ENCODE measurements around the gene SFTPD. TPM values are rescaled to one million over a fixed set of nuclear protein-coding genes. Genes with fewer than 3 reads are reported as not detected.

SFTPD gene
- total and polyA plus RNA-seq, 2 of the 13 experiments (the other 11 are each of a cell fraction or from before 2014, with no cell fraction given), result not detected

- Histone ChIP-seq H3K4me3 (replicated peaks in 1 of 3; ENCODE audit: insufficient read depth in 1 of 3, low read depth in 2 of 3, low read length in 3 of 3) (no peak overlapping the region), H3K36me3 (replicated peaks in 1 of 2; ENCODE audit: control insufficient read depth in 1 of 2, insufficient read depth in 2 of 2, low read length in 2 of 2) (no peaks in the 10 kb centered on the region), H3K4me2 (ENCODE audit: low read depth, low read length) (no peak overlapping the region), H3K9me3 (ENCODE audit: low read length) (no peaks in the 10 kb centered on the region), H4K20me1 (ENCODE audit: insufficient read depth, low read length) (no peaks in the 10 kb centered on the region), H3K4me1 (ENCODE audit: insufficient read depth, low read length) (peaks cover 51% of the 10 kb centered on the region), H3K9ac (ENCODE audit: insufficient read depth, low read depth, low read length) (no peak overlapping the region), H3K27me3 (ENCODE audit: control insufficient read depth in 1 of 2, insufficient read depth in 2 of 2, low read length in 2 of 2) (peaks cover 2 to 28% of the 10 kb centered on the region in 2 experiments; a peak in 3 of 5 replicates), H3K27ac (ENCODE audit: extremely low read length, insufficient read depth, low read length) (no peak overlapping the region), H3K79me2 (ENCODE audit: insufficient read depth, low read length) (no peaks in the 10 kb centered on the region), H2AFZ (ENCODE audit: low read length) (no peak overlapping the region)
- FAIRE-seq (no peak), DNase-seq (ENCODE audit: low spot score) (no peak), ATAC-seq (no peak)
- no peak for TF ChIP-seq GLMP (CRISPR knock-in tag; IDR thresholded peaks at IDR 0.05; ENCODE audit: borderline replicate concordance)
- TF ChIP-seq, protein P1, sequence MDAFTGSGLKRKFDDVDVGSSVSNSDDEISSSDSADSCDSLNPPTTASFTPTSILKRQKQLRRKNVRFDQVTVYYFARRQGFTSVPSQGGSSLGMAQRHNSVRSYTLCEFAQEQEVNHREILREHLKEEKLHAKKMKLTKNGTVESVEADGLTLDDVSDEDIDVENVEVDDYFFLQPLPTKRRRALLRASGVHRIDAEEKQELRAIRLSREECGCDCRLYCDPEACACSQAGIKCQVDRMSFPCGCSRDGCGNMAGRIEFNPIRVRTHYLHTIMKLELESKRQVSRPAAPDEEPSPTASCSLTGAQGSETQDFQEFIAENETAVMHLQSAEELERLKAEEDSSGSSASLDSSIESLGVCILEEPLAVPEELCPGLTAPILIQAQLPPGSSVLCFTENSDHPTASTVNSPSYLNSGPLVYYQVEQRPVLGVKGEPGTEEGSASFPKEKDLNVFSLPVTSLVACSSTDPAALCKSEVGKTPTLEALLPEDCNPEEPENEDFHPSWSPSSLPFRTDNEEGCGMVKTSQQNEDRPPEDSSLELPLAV (CRISPR knock-in tag; conservative IDR thresholded peaks at IDR 0.05; ENCODE audit: low read depth), result no peak
- no peak for TF ChIP-seq ZNF7 (CRISPR knock-in tag; IDR thresholded peaks at IDR 0.05)
- TF ChIP-seq ZNF577 (CRISPR knock-in tag; IDR thresholded peaks at IDR 0.05; ENCODE audit: borderline replicate concordance, low read depth), result no peak
- WGBS (ENCODE audit: low lambda C conversion rate), result 0% methylated on average over 2 of the region's 2 CpGs
- in situ Hi-C loops (cut with HindIII; ENCODE audit: extremely low pct_ligation_motif_present, low pct_unique_long_range_greater_than_20kb) (loop anchor here (25.0 kb wide), 1 partner anchor 368 kb away; the partner anchor contains the start of gene SFTPA2), intact Hi-C loops (cut with micrococcal nuclease; ENCODE audit: unreplicated experiment) (no loop called here)
- POLR2A ChIA-PET, result no interaction called here
- BruUV-seq (replicated peaks), result no TSS peak
- CTCF ChIA-PET (ENCODE audit: low intra/inter-chr PET ratio, low total read pairs), result no interaction called here
These were observed 18.2 kb downstream of the SFTPD start for GRCh38 chr10:79930751-79931150.

- WGBS (ENCODE audit: low lambda C conversion rate), result 20% methylated on average over 4 of the region's 4 CpGs
- peaks cover 51% of the 10 kb centered on the region for H3K4me1 ChIP-seq (ENCODE audit: insufficient read depth, low read length)
- ATAC-seq (no peak), FAIRE-seq (no peak), DNase-seq (ENCODE audit: low spot score) (no peak)
- POLR2A ChIA-PET, result no interaction called here
- intact Hi-C loops (cut with micrococcal nuclease; ENCODE audit: unreplicated experiment), result no loop called here
- H3K4me2 ChIP-seq (ENCODE audit: low read depth, low read length), result no peak overlapping the region
- no peak overlapping the region for H3K27ac ChIP-seq (ENCODE audit: extremely low read length, insufficient read depth, low read length)
- H3K36me3 ChIP-seq (replicated peaks in 1 of 2; ENCODE audit: control insufficient read depth in 1 of 2, insufficient read depth in 2 of 2, low read length in 2 of 2), result no peaks in the 10 kb centered on the region
- in situ Hi-C loops (cut with HindIII; ENCODE audit: extremely low pct_ligation_motif_present, low pct_unique_long_range_greater_than_20kb), result loop anchor here (25.0 kb wide), 1 partner anchor 368 kb away; the partner anchor contains the start of gene SFTPA2
- TF ChIP-seq ZNF616 (CRISPR knock-in tag; IDR thresholded peaks at IDR 0.05; ENCODE audit: low read depth), result no peak
- TF ChIP-seq ZNF547 (CRISPR knock-in tag; IDR thresholded peaks at IDR 0.05), result no peak
- TF ChIP-seq HNRNPL (IDR thresholded peaks at IDR 0.05; ENCODE audit: low read depth, low read length), result no peak
- TF ChIP-seq ZNF788 (CRISPR knock-in tag; IDR thresholded peaks at IDR 0.05; ENCODE audit: borderline replicate concordance), result no peak
- no peak for TF ChIP-seq ZBTB7B (CRISPR knock-in tag; IDR thresholded peaks at IDR 0.05)
- no peak overlapping the region for H3K4me3 ChIP-seq (replicated peaks in 1 of 3; ENCODE audit: insufficient read depth in 1 of 3, low read depth in 2 of 3, low read length in 3 of 3)
- CTCF ChIA-PET (ENCODE audit: low intra/inter-chr PET ratio, low total read pairs), result interaction anchor here (2.1 kb wide), 1 partner anchor 368 kb away, joined by 9 read pairs; no protein-coding TSS in a partner anchor
- H4K20me1 ChIP-seq (ENCODE audit: insufficient read depth, low read length), result no peaks in the 10 kb centered on the region
- no peaks in the 10 kb centered on the region for H3K9me3 ChIP-seq (ENCODE audit: low read length)
- no TSS peak for BruUV-seq (replicated peaks)
- H3K27me3 ChIP-seq (ENCODE audit: control insufficient read depth in 1 of 2, insufficient read depth in 2 of 2, low read length in 2 of 2), result peaks cover 3 to 32% of the 10 kb centered on the region in 2 experiments; a peak in 3 of 5 replicates
- no peak overlapping the region for H2AFZ ChIP-seq (ENCODE audit: low read length)
- no peak overlapping the region for H3K9ac ChIP-seq (ENCODE audit: insufficient read depth, low read depth, low read length)
- no peaks in the 10 kb centered on the region for H3K79me2 ChIP-seq (ENCODE audit: insufficient read depth, low read length)
These were observed 18.6 kb downstream of the SFTPD start for GRCh38 chr10:79930267-79930666.
